Prostate gland (tissue), 2 donors: ENCODE results near the gene SSPN. TPM values are rescaled to one million over a fixed set of nuclear protein-coding genes. Genes with fewer than 3 reads are reported as not detected.

Experiments
- DNase-seq: peaks from one replicate; pipeline ENCODE4 v3.0.0-alpha.2; 2019; ENCODE audit warnings: low spot score
- H3K27ac ChIP-seq, 2 donors: fragments of 200-600 bp; sonication (generic); 2 replicates each; pipeline ENCODE4 v1.5.1; 2017 to 2019
- H3K27me3 ChIP-seq: fragments of 200-600 bp; sonication (generic); replicated peaks from 2 replicates; pipeline ENCODE4 v1.5.1; 2019; ENCODE audit not compliant: insufficient read depth
- H3K36me3 ChIP-seq, 2 donors: fragments of 200-600 bp; sonication (generic); 1 replicate in 1 of 2; 2 replicates in 1 of 2; pipeline versions ENCODE4 v1.5.1 to v1.8.1; 2017 to 2019
- H3K4me1 ChIP-seq: fragments of 200-600 bp; sonication (generic); replicated peaks from 2 replicates; pipeline ENCODE4 v1.5.1; 2019
- H3K4me3 ChIP-seq, 2 donors: fragments of 200-600 bp; sonication (generic); 2 replicates each; pipeline ENCODE4 v1.5.1; 2017 to 2019
- H3K9me3 ChIP-seq: fragments of 200-600 bp; sonication (generic); 2 replicates; pipeline ENCODE4 v1.5.1; 2017
- CTCF ChIP-seq, 4 experiments: fragments of 200-600 bp in 2 of 4; fragments of 450-650 bp in 2 of 4; sonication (generic) in 2 of 4; IDR thresholded peaks; 1 replicate in 3 of 4; 2 replicates in 1 of 4; pipeline ENCODE4 v1.5.1; 2016 to 2019; ENCODE audit warnings: antibody characterized with exemption in 4 of 4, mild to moderate bottlenecking in 2 of 4, moderate library complexity in 2 of 4
- POLR2A ChIP-seq: fragments of 450-650 bp; IDR thresholded peaks from one replicate; pipeline ENCODE4 v1.6.1; 2016; ENCODE audit warnings: antibody characterized with exemption, mild to moderate bottlenecking
- POLR2AphosphoS5 ChIP-seq: sonication (generic); formaldehyde crosslinking; IDR thresholded peaks from one replicate; pipeline ENCODE4 v1.6.1; 2017; ENCODE audit warnings: antibody characterized with exemption
- WGBS: methylation state at CpG from one replicate; pipeline ENCODE4 v1.1.5; 2018; 5-methylcytosine and 5-hydroxymethylcytosine counted together
- intact Hi-C: fragments of 100-400 bp; cut with DNase I; formaldehyde crosslinking; loops from one replicate; pipeline ENCODE4 v1.14.2; 2022
- total RNA-seq, 2 donors: library from RNA; depleted of rRNA; stranded (reverse); fragments of >200 nt; gene quantifications; one replicate each; pipeline ENCODE4 v1.1.0, GENCODE V29; 2016

The SSPN gene
- total RNA-seq, 2 donors from 2014 or later = 17.0 to 29.5 TPM

DNA sequence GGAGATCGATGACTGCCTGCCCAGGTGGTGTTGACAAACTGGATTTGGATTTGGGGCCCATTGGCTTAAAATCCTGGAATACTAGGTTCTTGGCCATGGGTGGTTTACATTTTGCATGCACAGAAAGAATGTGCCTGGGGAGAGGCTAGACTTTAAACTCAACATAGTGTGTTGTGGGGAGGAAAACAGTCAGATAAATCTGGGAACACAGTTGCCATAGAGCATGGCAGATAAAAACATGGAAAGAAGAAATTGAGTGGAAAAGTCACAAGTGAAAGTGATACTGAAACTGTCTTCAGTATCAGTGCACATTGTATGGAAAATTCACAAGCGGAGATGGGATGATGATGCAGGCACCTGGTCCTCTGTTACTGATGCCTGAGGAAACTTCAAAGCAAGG lies 95.2 kb downstream of the SSPN start:
- 85% methylated on average over 2 of the region's 2 CpGs for WGBS
- DNase-seq = no peak
- Histone ChIP-seq H3K36me3 (no peaks in the 10 kb centered on the region), H3K4me3 (no peak overlapping the region), H3K27ac (no peak overlapping the region), H3K9me3 (no peaks in the 10 kb centered on the region), H3K27me3 (no peaks in the 10 kb centered on the region), H3K4me1 (no peaks in the 10 kb centered on the region)
- no peak for TF ChIP-seq POLR2AphosphoS5
- TF ChIP-seq POLR2A = no peak
- no peak for TF ChIP-seq CTCF (IDR thresholded peaks at IDR 0.05)
- intact Hi-C loops = no loop called here

GRCh38 chr12:26292596-26292995 lies 97.2 kb downstream of the SSPN start:
- Histone ChIP-seq H3K4me1 (no peaks in the 10 kb centered on the region), H3K9me3 (no peaks in the 10 kb centered on the region), H3K36me3 (no peaks in the 10 kb centered on the region), H3K27ac (no peak overlapping the region), H3K4me3 (no peak overlapping the region), H3K27me3 (no peaks in the 10 kb centered on the region)
- intact Hi-C loops = no loop called here
- TF ChIP-seq CTCF (IDR thresholded peaks at IDR 0.05) (no peak), POLR2AphosphoS5 (no peak), POLR2A (no peak)
- WGBS = 95% methylated on average over 1 of the region's 1 CpG
- DNase-seq = no peak

GRCh38 chr12:26293612-26294011 lies 98.2 kb downstream of the SSPN start:
- Histone ChIP-seq H3K27ac (no peak overlapping the region), H3K27me3 (no peaks in the 10 kb centered on the region), H3K9me3 (no peaks in the 10 kb centered on the region), H3K4me3 (no peak overlapping the region), H3K4me1 (no peaks in the 10 kb centered on the region), H3K36me3 (no peaks in the 10 kb centered on the region)
- intact Hi-C loops = no loop called here
- DNase-seq = no peak
- 43% methylated on average over 2 of the region's 2 CpGs for WGBS
- TF ChIP-seq POLR2AphosphoS5 (no peak), CTCF (IDR thresholded peaks at IDR 0.05) (no peak), POLR2A (no peak)

DNA sequence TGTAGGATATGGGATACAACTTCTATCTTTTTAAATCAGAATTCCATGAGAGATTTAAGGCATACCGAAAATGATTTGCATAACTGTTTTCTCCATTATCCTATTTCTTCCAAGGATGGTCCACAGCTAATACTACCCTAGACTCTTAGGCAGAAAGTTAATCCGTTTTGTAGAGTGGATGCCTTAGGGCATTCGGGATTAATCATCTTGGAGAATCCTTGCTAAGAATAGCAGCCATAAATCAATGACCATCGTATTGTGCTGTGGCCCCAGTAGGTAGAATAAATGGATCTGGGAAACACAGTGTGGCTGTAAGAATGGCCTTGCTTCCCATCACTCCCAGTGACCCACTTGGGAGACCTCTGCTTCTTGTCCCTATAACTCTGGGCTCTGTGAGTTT lies 99.6 kb downstream of the SSPN start:
- H3K4me1 ChIP-seq = no peaks in the 10 kb centered on the region
- intact Hi-C loops = no loop called here
- TF ChIP-seq POLR2A (no peak), CTCF (IDR thresholded peaks at IDR 0.05) (no peak), POLR2AphosphoS5 (no peak)
- WGBS = 76% methylated on average over 4 of the region's 4 CpGs
- no peak overlapping the region for H3K27ac ChIP-seq
- no peaks in the 10 kb centered on the region for H3K27me3 ChIP-seq
- H3K4me3 ChIP-seq = no peak overlapping the region
- no peaks in the 10 kb centered on the region for H3K9me3 ChIP-seq
- H3K36me3 ChIP-seq = no peaks in the 10 kb centered on the region
- DNase-seq = no peak

- no peaks in the 10 kb centered on the region for H3K36me3 ChIP-seq
- TF ChIP-seq POLR2AphosphoS5 (no peak), CTCF (IDR thresholded peaks at IDR 0.05) (no peak)
- no peaks in the 10 kb centered on the region for H3K4me1 ChIP-seq
- no peaks in the 10 kb centered on the region for H3K27me3 ChIP-seq
- DNase-seq = no peak
- no peaks in the 10 kb centered on the region for H3K9me3 ChIP-seq
- no peak overlapping the region for H3K4me3 ChIP-seq
- intact Hi-C loops = no loop called here
- H3K27ac ChIP-seq = no peak overlapping the region
- WGBS = 83% methylated on average over 8 of the region's 8 CpGs
These were observed 102.2 kb downstream of the SSPN start for GRCh38 chr12:26297396-26298070.
